AG09309 (cell line): Measurements from ENCODE around the gene PIP4P1.
A peak's percentile ranks its signal among the peaks of the same experiment; 100 is the strongest.

Experiments
- DNase-seq: peaks from one replicate; pipeline ENCODE4 v3.0.0-alpha.2; 2010; ENCODE audit warnings: low read depth
- H3K4me3 ChIP-seq: 2 replicates; pipeline ENCODE4 v1.5.1; 2011; ENCODE audit warnings: mild to moderate bottlenecking, low read depth, low read length, moderate library complexity; ENCODE audit not compliant: control insufficient read depth
- CTCF ChIP-seq: IDR thresholded peaks from 2 replicates; pipeline ENCODE4 v1.5.1; 2011; ENCODE audit warnings: mild to moderate bottlenecking, low read depth, low read length, inconsistent platforms; ENCODE audit not compliant: insufficient read depth, control insufficient read depth; ENCODE audit errors: missing control alignments

PIP4P1 gene

DNA sequence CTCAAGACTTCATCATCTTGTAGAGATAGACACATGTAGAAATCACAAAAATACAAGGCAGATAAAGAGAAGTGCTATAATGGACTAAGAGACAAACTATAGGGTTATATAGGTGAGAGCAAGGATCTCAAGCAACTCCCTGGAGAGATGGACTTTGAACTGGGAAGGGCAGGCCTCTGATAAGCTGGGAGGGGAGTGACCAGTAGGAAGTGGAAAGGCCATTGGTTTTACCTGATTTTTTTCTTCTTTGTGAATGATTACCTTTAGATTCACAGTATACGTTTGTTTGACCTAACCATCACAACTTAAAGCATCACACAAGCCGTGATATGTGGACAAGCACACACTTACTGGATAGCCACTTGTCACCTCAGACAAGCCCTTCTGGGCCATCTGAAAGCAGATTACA is 42.7 kb downstream of the PIP4P1 start:
- H3K4me3 ChIP-seq, result no peak overlapping the region
- no peak for DNase-seq
- TF ChIP-seq CTCF, result no peak

DNA sequence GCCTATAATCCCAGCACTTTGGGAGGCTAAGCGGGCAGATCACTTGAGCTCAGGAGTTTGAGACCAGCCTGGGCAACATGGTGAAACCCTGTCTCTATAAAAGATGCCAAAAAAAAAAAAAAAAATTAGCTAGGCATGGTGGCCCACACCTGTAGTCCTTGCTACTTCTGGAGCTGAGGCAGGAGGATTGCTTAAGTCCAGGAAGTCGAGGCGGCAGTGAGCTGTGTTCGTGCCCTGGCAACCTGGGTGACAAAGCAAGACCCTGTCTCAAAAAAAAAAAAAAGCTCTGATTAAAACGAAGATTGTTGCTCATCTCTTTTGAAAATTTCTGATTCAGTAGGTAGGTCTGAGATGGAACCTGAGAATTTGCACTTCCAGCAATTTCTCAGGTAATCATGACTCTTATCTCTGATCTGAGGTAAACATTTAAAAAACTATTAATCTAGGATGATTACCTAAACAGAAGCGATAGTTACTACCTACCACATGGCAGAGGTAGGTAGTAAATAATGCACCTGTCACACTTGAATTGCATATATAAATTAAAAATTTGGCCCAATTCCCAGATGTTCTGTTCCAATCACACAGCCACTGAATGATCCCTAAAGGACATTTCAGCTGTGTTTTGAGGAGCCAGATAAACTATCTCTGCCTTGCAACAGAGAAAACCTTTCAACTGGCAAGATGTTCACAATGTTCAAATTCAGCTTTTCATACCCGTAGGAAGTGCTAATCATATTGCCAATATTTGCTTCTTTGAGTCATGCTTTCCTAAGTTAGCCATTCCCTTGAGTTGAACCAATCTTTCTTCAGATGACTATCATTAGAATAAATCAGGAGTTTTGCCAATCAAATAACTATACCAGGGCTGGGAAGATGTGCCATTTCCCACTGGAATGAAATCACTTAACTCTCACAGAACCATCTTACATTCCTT is 43.7 kb downstream of the PIP4P1 start:
- no peak for TF ChIP-seq CTCF
- H3K4me3 ChIP-seq, result no peak overlapping the region
- DNase-seq, result no peak

GRCh38 chr14:20416223-20416622 is 45.0 kb downstream of the PIP4P1 start:
- DNase-seq, result no peak
- TF ChIP-seq CTCF, result no peak
- no peak overlapping the region for H3K4me3 ChIP-seq

DNA sequence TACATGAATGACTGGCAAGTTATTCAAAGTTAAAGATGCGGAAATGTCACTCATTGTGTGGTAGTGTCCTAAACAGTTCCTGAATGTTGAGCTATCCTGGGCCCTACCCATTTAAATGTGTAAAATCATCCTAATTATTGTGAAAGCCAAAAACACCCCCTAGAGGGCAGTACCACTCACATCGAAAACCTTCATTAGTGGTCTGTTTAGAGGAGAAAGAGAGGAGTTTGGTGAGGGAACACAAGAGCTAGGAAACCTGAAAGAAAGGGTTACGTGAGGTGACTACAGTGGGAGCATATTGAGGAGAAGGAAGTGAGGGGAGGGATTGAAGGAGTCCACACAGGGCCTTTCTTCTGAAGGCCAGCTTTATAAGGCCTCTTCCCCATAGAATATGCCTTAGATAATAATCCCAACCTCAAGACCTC is 45.4 kb downstream of the PIP4P1 start:
- no peak overlapping the region for H3K4me3 ChIP-seq
- peak; percentile 70 for TF ChIP-seq CTCF
- no peak for DNase-seq

DNA sequence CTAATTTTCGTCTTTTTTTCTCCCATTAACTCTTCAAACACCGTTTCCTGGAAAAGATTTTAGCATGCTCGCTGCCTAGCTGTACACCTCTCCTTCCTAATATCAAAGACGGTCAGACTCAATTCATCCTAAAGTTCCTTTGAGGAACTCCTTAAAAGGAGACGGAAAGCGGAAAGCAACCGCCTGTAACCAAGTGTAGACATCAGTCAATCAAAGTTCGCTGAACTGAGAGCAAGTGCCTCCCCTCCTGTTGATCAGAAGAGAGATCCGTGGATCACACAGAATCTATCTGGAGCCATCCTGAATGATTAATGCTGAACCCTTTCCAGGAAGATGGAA is 47.5 kb downstream of the PIP4P1 start:
- no peak for TF ChIP-seq CTCF
- DNase-seq, result no peak
- H3K4me3 ChIP-seq, result peak overlapping the region; percentile 100

DNA sequence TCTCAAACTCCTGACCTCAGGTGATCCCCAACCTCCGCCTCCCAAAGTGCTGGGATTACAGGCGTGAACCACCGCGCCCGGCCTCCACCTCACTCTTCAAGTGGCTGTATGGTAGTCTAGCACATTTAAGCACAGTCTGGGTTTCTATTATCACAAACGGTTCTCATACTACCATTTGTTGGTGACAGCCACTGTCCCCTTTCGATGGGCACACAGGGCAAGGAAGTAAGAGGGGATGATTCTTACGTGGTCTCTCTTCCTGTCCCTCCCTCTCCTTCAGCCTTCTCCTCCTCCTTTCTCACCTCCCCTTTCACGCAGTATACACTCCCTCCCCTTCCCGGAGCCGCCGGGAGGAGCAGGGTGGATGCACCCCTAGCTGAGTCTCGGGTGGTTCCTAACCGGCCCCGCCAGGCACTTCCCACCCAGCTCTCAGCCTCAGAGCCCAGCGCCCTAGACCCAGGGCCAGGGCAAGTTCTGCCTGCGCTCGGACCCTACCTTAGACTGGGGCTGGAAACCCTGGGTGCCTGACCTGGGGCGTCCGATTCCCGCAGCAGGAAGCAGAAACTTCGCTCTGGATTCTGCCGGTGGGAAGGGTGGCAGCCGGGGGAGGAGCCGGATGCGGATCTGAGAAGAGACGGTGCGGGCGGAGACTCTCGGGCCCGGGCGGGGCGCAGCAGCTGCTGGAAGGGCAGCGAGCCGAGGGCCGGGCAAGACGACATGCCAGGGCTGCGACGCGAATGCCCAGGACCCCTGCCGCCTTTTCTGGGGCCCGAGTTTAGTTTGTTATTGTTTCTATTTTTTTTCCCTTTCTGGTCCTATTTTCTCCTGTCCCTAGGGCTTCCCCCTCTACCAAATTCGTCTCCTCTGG is 48.1 kb downstream of the PIP4P1 start, which contains the start of gene TEP1:
TEP1 (minus strand) TSS at position 626 of the 868 bp plus-strand sequence. CDS start 5,062 bp downstream, outside the sequence.
- no peak for DNase-seq
- no peak for TF ChIP-seq CTCF

More for the DNA sequence above, 48.1 kb downstream of the PIP4P1 start, which contains the start of gene TEP1:
- H3K4me3 ChIP-seq, result peak within 1 kb of the TSS; percentile 100
